Esophagus (tissue), 2 donors: ENCODE data around the gene NDE1. TPM values are rescaled to one million over a fixed set of nuclear protein-coding genes. Genes with fewer than 3 reads are reported as not detected.
A peak's percentile ranks its signal among the peaks of the same experiment; 100 is the strongest.

Experiments used
- H3K27ac ChIP-seq, 2 donors: one replicate each; pipeline ENCODE4 v1.5.1; 2013; ENCODE audit warnings: low read depth in 2 of 2, mild to moderate bottlenecking in 2 of 2, inconsistent platforms in 1 of 2, low read length in 1 of 2, moderate library complexity in 1 of 2
- H3K27me3 ChIP-seq, 2 donors: one replicate each; pipeline ENCODE4 v1.6.1; 2013; ENCODE audit warnings: low read length in 2 of 2, control low read depth in 1 of 2, mild to moderate bottlenecking in 1 of 2; ENCODE audit not compliant: insufficient read depth in 2 of 2, control insufficient read depth in 1 of 2
- H3K36me3 ChIP-seq, 2 donors: one replicate each; pipeline ENCODE4 v1.6.1; 2013; ENCODE audit warnings: low read length in 1 of 2; ENCODE audit not compliant: control insufficient read depth in 2 of 2, insufficient read depth in 2 of 2
- H3K4me1 ChIP-seq, 2 donors: one replicate each; pipeline ENCODE4 v1.6.1; 2013; ENCODE audit warnings: low read length in 1 of 2; ENCODE audit not compliant: control insufficient read depth in 2 of 2, insufficient read depth in 2 of 2
- H3K4me3 ChIP-seq, 2 donors: one replicate each; pipeline ENCODE4 v1.5.1; 2013; ENCODE audit warnings: low read length in 2 of 2, mild to moderate bottlenecking in 2 of 2, low read depth in 1 of 2, moderate library complexity in 1 of 2
- H3K9me3 ChIP-seq, 2 donors: one replicate each; pipeline ENCODE4 v1.6.1; 2013; ENCODE audit warnings: mild to moderate bottlenecking in 2 of 2, low read depth in 1 of 2, low read length in 1 of 2, moderate library complexity in 1 of 2; ENCODE audit not compliant: control insufficient read depth in 2 of 2, insufficient read depth in 1 of 2
- WGBS, 2 donors: extraction: QIAGEN DNeasy Blood & Tissue Kit; methylation state at CpG; one replicate each; pipeline ENCODE4 v1.1.7; 2013; 5-methylcytosine and 5-hydroxymethylcytosine counted together
- polyA plus RNA-seq, 2 donors: library from polyadenylated mRNA; stranded (reverse); fragments of 200-250 nt; gene quantifications; one replicate each; pipeline ENCODE4 v1.2.3, GENCODE V29; 2013
- donor health status: healthy with polysubstance abuse.
- donor health status: Bipolar disorder and iron deficiency.

Gene NDE1
- polyA plus RNA-seq, 2 donors, result 11.6 to 14.3 TPM

- Histone ChIP-seq H3K27ac (no peak overlapping the region), H3K4me1 (no peaks in the 10 kb centered on the region), H3K36me3 (peaks cover 20 to 43% of the 10 kb centered on the region in 2 donors), H3K4me3 (no peak overlapping the region), H3K9me3 (no peaks in the 10 kb centered on the region), H3K27me3 (no peaks in the 10 kb centered on the region)
- WGBS, 2 donors, result 75 to 78% methylated on average over 6 of the region's 6 CpGs
Observed at GRCh38 chr16:15620611-15621195, 29.3 kb upstream of the NDE1 start.

- H3K4me3 ChIP-seq, result no peak overlapping the region
- 87% methylated on average over 4 of the region's 4 CpGs for WGBS, 2 donors
- no peaks in the 10 kb centered on the region for H3K9me3 ChIP-seq
- peaks cover 19 to 38% of the 10 kb centered on the region in 2 donors for H3K36me3 ChIP-seq
- H3K27me3 ChIP-seq, result no peaks in the 10 kb centered on the region
- H3K4me1 ChIP-seq, result no peaks in the 10 kb centered on the region
- H3K27ac ChIP-seq, result no peak overlapping the region
Observed at GRCh38 chr16:15621456-15621855, 28.6 kb upstream of the NDE1 start.

GRCh38 chr16:15621889-15622288 is 28.2 kb upstream of the NDE1 start:
- 84 to 96% methylated on average over 8 of the region's 8 CpGs for WGBS, 2 donors
- Histone ChIP-seq H3K36me3 (peaks cover 17 to 37% of the 10 kb centered on the region in 2 donors), H3K9me3 (no peaks in the 10 kb centered on the region), H3K27me3 (no peaks in the 10 kb centered on the region), H3K27ac (no peak overlapping the region), H3K4me3 (no peak overlapping the region), H3K4me1 (no peaks in the 10 kb centered on the region)

- H3K4me1 ChIP-seq, result no peaks in the 10 kb centered on the region
- peaks cover 11 to 18% of the 10 kb centered on the region in 2 donors for H3K36me3 ChIP-seq
- no peaks in the 10 kb centered on the region for H3K9me3 ChIP-seq
- no peak overlapping the region for H3K27ac ChIP-seq
- H3K27me3 ChIP-seq, result no peaks in the 10 kb centered on the region
- 97 to 100% methylated on average over 2 of the region's 2 CpGs for WGBS, 2 donors
- H3K4me3 ChIP-seq, result no peak overlapping the region
Observed at GRCh38 chr16:15631730-15632409, 18.2 kb upstream of the NDE1 start.

GRCh38 chr16:15635926-15636325 is 14.1 kb upstream of the NDE1 start:
- Histone ChIP-seq H3K4me3 (no peak overlapping the region), H3K27ac (no peak overlapping the region), H3K36me3 (peaks cover 9 to 21% of the 10 kb centered on the region in 2 donors), H3K4me1 (no peaks in the 10 kb centered on the region), H3K27me3 (no peaks in the 10 kb centered on the region), H3K9me3 (no peaks in the 10 kb centered on the region)
- WGBS, 2 donors, result 93 to 94% methylated on average over 9 of the region's 9 CpGs

GRCh38 chr16:15636392-15636873 is 13.6 kb upstream of the NDE1 start:
- no peaks in the 10 kb centered on the region for H3K4me1 ChIP-seq
- no peaks in the 10 kb centered on the region for H3K27me3 ChIP-seq
- peaks cover 9 to 21% of the 10 kb centered on the region in 2 donors for H3K36me3 ChIP-seq
- no peak overlapping the region for H3K4me3 ChIP-seq
- no peak overlapping the region for H3K27ac ChIP-seq
- no peaks in the 10 kb centered on the region for H3K9me3 ChIP-seq

- no peaks in the 10 kb centered on the region for H3K9me3 ChIP-seq
- no peak overlapping the region for H3K4me3 ChIP-seq
- H3K27me3 ChIP-seq, result no peaks in the 10 kb centered on the region
- 85% methylated on average over 11 of the region's 11 CpGs for WGBS, 2 donors
- no peak overlapping the region for H3K27ac ChIP-seq
- H3K36me3 ChIP-seq, result peaks cover 9 to 16% of the 10 kb centered on the region in 2 donors
- H3K4me1 ChIP-seq, result no peaks in the 10 kb centered on the region
Observed at GRCh38 chr16:15639061-15639568, 10.9 kb upstream of the NDE1 start.

GRCh38 chr16:15640966-15641365 is 9.1 kb upstream of the NDE1 start:
- 73 to 76% methylated on average over 4 of the region's 4 CpGs for WGBS, 2 donors
- H3K4me3 ChIP-seq, result no peak overlapping the region
- no peak overlapping the region for H3K27ac ChIP-seq

GRCh38 chr16:15641753-15642556 is 8.1 kb upstream of the NDE1 start:
- H3K36me3 ChIP-seq, result peaks cover 4 to 6% of the 10 kb centered on the region in 2 donors
- 12 to 15% methylated on average over 15 of the region's 15 CpGs for WGBS, 2 donors
- no peaks in the 10 kb centered on the region for H3K9me3 ChIP-seq
- H3K27me3 ChIP-seq, result no peaks in the 10 kb centered on the region
- H3K4me1 ChIP-seq, result no peaks in the 10 kb centered on the region
- H3K27ac ChIP-seq, result peak overlapping the region; percentile 97 to 98
- H3K4me3 ChIP-seq, result peak overlapping the region; percentile 89 to 98

More at GRCh38 chr16:15640966-15641365, 9.1 kb upstream of the NDE1 start:
- no peaks in the 10 kb centered on the region for H3K27me3 ChIP-seq
- H3K9me3 ChIP-seq, result no peaks in the 10 kb centered on the region
- H3K4me1 ChIP-seq, result no peaks in the 10 kb centered on the region
- peaks cover 5 to 8% of the 10 kb centered on the region in 2 donors for H3K36me3 ChIP-seq
